Endothelial cell of umbilical vein (primary cell): ENCODE measurements around the gene KIF26B.
"Not testable (repeated sequence)": the region's sequence is repeated elsewhere in the genome, so short reads cannot be mapped to it uniquely, and the experiment has no call there.

Experiments
- CTCF ChIP-seq, 2 donors: IDR thresholded peaks; 1 replicate in 1 of 2; 2 replicates in 1 of 2; pipeline ENCODE4 v1.5.1; 2011; ENCODE audit warnings: low read length in 2 of 2, mild to moderate bottlenecking in 2 of 2, moderate library complexity in 2 of 2, control low read depth in 1 of 2, inconsistent platforms in 1 of 2, low read depth in 1 of 2; ENCODE audit not compliant: insufficient read depth in 1 of 2; ENCODE audit errors: extremely low read depth in 1 of 2
- EZH2 ChIP-seq: IDR thresholded peaks from 2 replicates; pipeline ENCODE4 v1.6.1; 2012; ENCODE audit warnings: borderline replicate concordance, low read depth, mild to moderate bottlenecking, moderate library complexity, low read length, inconsistent platforms; ENCODE audit not compliant: severe bottlenecking
- FOS ChIP-seq: IDR thresholded peaks from 2 replicates; pipeline ENCODE4 v1.6.1; 2011; ENCODE audit warnings: mild to moderate bottlenecking, low read length, moderate library complexity, borderline replicate concordance; ENCODE audit not compliant: insufficient read depth
- JUN ChIP-seq: IDR thresholded peaks from 2 replicates; pipeline ENCODE4 v1.6.1; 2011; ENCODE audit warnings: borderline replicate concordance, low read depth; ENCODE audit not compliant: insufficient read length, insufficient read depth
- MAX ChIP-seq: IDR thresholded peaks from 2 replicates; pipeline ENCODE4 v1.6.1; 2011; ENCODE audit not compliant: insufficient read depth, insufficient read length
- MYC ChIP-seq: IDR thresholded peaks from one replicate; pipeline ENCODE4 v1.6.1; 2011; ENCODE audit warnings: mild to moderate bottlenecking, low read depth, low read length
- POLR2A ChIP-seq: IDR thresholded peaks from 2 replicates; pipeline ENCODE4 v1.6.1; 2012; ENCODE audit warnings: low read depth, mild to moderate bottlenecking, control low read depth, low read length
- POLR2AphosphoS5 ChIP-seq: IDR thresholded peaks from 2 replicates; pipeline ENCODE4 v1.6.1; 2012; ENCODE audit warnings: low read depth, mild to moderate bottlenecking, control low read depth, low read length, moderate library complexity; ENCODE audit not compliant: insufficient read depth

GRCh38 chr1:245695701-245696100 is 540.9 kb downstream of the KIF26B start:
- not testable (repeated sequence) for TF ChIP-seq CTCF (IDR thresholded peaks at IDR 0.05; ENCODE audit: extremely low read depth in 1 of 2, insufficient read depth in 1 of 2, low read depth in 1 of 2, low read length in 2 of 2); POLR2AphosphoS5; MAX; MYC; POLR2A; JUN; EZH2; FOS
